PC-3 (cell line): ENCODE measurements around the gene CHAF1B. TPM values are rescaled to one million over a fixed set of nuclear protein-coding genes. Genes with fewer than 3 reads are reported as not detected.

ENCODE experiments used
- ATAC-seq: fragments of 200-7000 bp; cut with Tn5 transposase; 2 replicates; pipeline ENCODE4 v1.9.1; 2020; ENCODE audit warnings: mild to moderate bottlenecking, moderate library complexity
- BruUV-seq: library from RNA; stranded (reverse); fragments of 400-500 nt; replicated peaks from 2 replicates; lab custom pipeline; 2021; lab: Mats Ljungman, UMichigan
- CTCF ChIA-PET: fragments of 300-600 bp; sonication (Branson Sonifier 250); formaldehyde crosslinking; loops from one replicate; lab custom pipeline; 2022; ENCODE audit warnings: antibody characterized with exemption; lab: Charles Lee
- POLR2A ChIA-PET: fragments of 300-600 bp; sonication (Branson Sonifier 250); formaldehyde crosslinking; loops from one replicate; lab custom pipeline; 2022; ENCODE audit warnings: antibody characterized with exemption; ENCODE audit not compliant: unreplicated experiment; lab: Charles Lee
- DNase-seq: peaks from one replicate; pipeline ENCODE4 v3.0.0-alpha.2; 2015
- H2AFZ ChIP-seq: fragments of 300-600 bp; sonication (generic); 2 replicates; pipeline ENCODE4 v1.6.0; 2016; ENCODE audit warnings: antibody characterized with exemption, low read length
- H3F3A ChIP-seq: fragments of 300-600 bp; sonication (generic); one replicate; pipeline ENCODE4 v1.6.0; 2017; ENCODE audit warnings: antibody characterized with exemption, low read length, control low read depth, mild to moderate bottlenecking; ENCODE audit not compliant: unreplicated experiment
- H3K27ac ChIP-seq: fragments of 300-600 bp; sonication (generic); 2 replicates; pipeline ENCODE4 v1.5.1; 2016; ENCODE audit warnings: mild to moderate bottlenecking, low read length
- H3K27me3 ChIP-seq: fragments of 300-600 bp; sonication (generic); 2 replicates; pipeline ENCODE4 v1.6.1; 2016; ENCODE audit warnings: low read length, mixed read lengths
- H3K36me3 ChIP-seq: fragments of 300-600 bp; sonication (generic); 2 replicates; pipeline ENCODE4 v1.6.1; 2016; ENCODE audit warnings: low read depth, mixed run types, low read length, mixed read lengths
- H3K4me1 ChIP-seq: fragments of 300-600 bp; sonication (generic); 2 replicates; pipeline ENCODE4 v1.5.1; 2016; ENCODE audit warnings: low read length; ENCODE audit not compliant: insufficient read depth
- H3K4me2 ChIP-seq: fragments of 300-600 bp; sonication (generic); 2 replicates; pipeline ENCODE4 v1.6.0; 2016; ENCODE audit warnings: low read length
- H3K4me3 ChIP-seq: fragments of 300-600 bp; sonication (generic); 2 replicates; pipeline ENCODE4 v1.5.1; 2016; ENCODE audit warnings: mild to moderate bottlenecking, low read length, mixed read lengths
- H3K79me2 ChIP-seq: fragments of 300-600 bp; sonication (generic); 2 replicates; pipeline ENCODE4 v1.6.1; 2017; ENCODE audit warnings: low read length, mixed read lengths
- H3K9ac ChIP-seq: fragments of 300-600 bp; sonication (generic); 2 replicates; pipeline ENCODE4 v1.6.0; 2016; ENCODE audit warnings: mild to moderate bottlenecking, low read length
- H3K9me2 ChIP-seq: fragments of 300-600 bp; sonication (generic); replicated peaks from 2 replicates; pipeline ENCODE4 v1.6.1; 2016; ENCODE audit warnings: mixed run types, low read length, mixed read lengths
- H3K9me3 ChIP-seq: fragments of 300-600 bp; sonication (generic); 2 replicates; pipeline ENCODE4 v1.6.1; 2016; ENCODE audit warnings: low read length, mixed read lengths
- H4K20me1 ChIP-seq: fragments of 300-600 bp; sonication (generic); 2 replicates; pipeline ENCODE4 v1.6.1; 2016; ENCODE audit warnings: low read length, mixed read lengths
- EZH2 ChIP-seq: fragments of 300-600 bp; sonication (generic); IDR thresholded peaks from one replicate; pipeline ENCODE4 v1.6.1; 2017; ENCODE audit warnings: antibody characterized with exemption, mild to moderate bottlenecking, low read length; ENCODE audit not compliant: unreplicated experiment
- EZH2phosphoT487 ChIP-seq: fragments of 300-600 bp; sonication (generic); IDR thresholded peaks from 2 replicates; pipeline ENCODE4 v1.6.1; 2018; ENCODE audit warnings: mild to moderate bottlenecking, antibody characterized with exemption, low read length, borderline replicate concordance
- intact Hi-C: fragments of 100-400 bp; cut with micrococcal nuclease; formaldehyde crosslinking; loops from 2 replicates; pipeline ENCODE4 v1.9.0; 2023
- total RNA-seq: library from RNA; depleted of rRNA; stranded (reverse); fragments of >200 nt; gene quantifications from 2 replicates; pipeline ENCODE4 v1.2.3, GENCODE V29; 2014
- TF ChIP-seq, protein P1 (sequence below): fragments of 300-600 bp; sonication (generic); conservative IDR thresholded peaks from 2 replicates; pipeline ENCODE4 v1.5.1; 2017; ENCODE audit warnings: antibody characterized with exemption, low read depth, mild to moderate bottlenecking, low read length

Gene CHAF1B
- total RNA-seq, 1 experiment from 2014 or later: 19.0 TPM

DNA sequence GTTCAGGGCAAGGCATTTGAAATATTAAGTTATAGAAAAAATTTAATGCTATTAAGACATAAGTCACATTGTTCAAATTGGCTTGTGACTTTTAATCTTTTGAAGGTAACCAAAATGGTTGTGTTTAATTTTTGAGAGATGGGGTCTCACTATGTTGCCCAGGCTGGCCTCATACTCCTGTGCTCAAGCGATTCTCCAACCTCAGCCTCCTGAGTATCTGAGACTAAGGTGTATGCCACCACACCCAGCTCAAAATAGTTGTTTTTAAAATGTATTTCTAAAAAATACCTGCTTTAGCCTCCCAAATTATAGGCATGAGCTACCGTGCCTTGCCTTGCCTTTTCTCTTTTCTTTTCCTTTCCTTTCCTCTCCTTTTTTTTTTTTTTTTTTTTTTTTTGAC lies 26.0 kb upstream of the CHAF1B start:
- ChIA-PET POLR2A (no interaction called here), CTCF (no interaction called here)
- Histone ChIP-seq H3K27ac (no peak overlapping the region), H3K9me3 (no peaks in the 10 kb centered on the region), H3K36me3 (peaks cover 56% of the 10 kb centered on the region), H3K4me1 (no peaks in the 10 kb centered on the region), H3K9ac (no peak overlapping the region), H3K79me2 (no peaks in the 10 kb centered on the region), H4K20me1 (no peaks in the 10 kb centered on the region), H3K9me2 (no peaks in the 10 kb centered on the region), H2AFZ (no peak overlapping the region), H3F3A (no peaks in the 10 kb centered on the region), H3K4me2 (no peak overlapping the region), H3K4me3 (no peak overlapping the region), H3K27me3 (no peaks in the 10 kb centered on the region)
- DNase-seq: no peak
- no TSS peak for BruUV-seq
- no peak for ATAC-seq
- TF ChIP-seq EZH2 (no peak), EZH2phosphoT487 (no peak)
- TF ChIP-seq, protein P1, sequence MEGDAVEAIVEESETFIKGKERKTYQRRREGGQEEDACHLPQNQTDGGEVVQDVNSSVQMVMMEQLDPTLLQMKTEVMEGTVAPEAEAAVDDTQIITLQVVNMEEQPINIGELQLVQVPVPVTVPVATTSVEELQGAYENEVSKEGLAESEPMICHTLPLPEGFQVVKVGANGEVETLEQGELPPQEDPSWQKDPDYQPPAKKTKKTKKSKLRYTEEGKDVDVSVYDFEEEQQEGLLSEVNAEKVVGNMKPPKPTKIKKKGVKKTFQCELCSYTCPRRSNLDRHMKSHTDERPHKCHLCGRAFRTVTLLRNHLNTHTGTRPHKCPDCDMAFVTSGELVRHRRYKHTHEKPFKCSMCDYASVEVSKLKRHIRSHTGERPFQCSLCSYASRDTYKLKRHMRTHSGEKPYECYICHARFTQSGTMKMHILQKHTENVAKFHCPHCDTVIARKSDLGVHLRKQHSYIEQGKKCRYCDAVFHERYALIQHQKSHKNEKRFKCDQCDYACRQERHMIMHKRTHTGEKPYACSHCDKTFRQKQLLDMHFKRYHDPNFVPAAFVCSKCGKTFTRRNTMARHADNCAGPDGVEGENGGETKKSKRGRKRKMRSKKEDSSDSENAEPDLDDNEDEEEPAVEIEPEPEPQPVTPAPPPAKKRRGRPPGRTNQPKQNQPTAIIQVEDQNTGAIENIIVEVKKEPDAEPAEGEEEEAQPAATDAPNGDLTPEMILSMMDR: no peak
- intact Hi-C loops: no loop called here

DNA sequence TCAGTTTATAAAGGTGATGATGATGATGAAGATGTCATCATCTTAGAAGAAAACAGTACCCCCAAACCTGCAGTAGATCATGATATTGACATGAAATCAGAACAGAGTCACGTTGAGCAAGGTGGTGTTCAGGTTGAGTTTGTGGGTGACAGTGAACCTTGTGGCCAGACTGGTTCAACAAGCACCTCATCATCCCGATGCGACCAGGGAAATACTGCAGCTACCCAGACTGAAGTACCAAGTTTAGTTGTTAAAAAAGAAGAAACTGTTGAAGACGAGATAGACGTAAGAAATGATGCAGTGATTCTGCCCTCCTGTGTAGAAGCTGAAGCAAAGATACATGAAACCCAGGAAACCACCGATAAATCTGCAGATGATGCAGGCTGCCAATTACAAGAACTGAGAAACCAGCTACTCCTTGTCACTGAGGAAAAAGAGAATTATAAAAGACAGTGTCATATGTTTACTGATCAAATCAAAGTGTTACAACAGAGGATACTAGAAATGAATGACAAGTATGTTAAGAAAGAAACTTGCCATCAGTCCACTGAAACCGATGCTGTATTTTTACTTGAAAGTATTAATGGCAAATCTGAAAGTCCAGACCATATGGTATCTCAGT lies 16.0 kb upstream of the CHAF1B start:
- no peak overlapping the region for H3K27ac ChIP-seq
- peaks cover 77% of the 10 kb centered on the region for H3K36me3 ChIP-seq
- no peaks in the 10 kb centered on the region for H3K9me2 ChIP-seq
- no peaks in the 10 kb centered on the region for H3K9me3 ChIP-seq
- no peaks in the 10 kb centered on the region for H4K20me1 ChIP-seq
- ChIA-PET CTCF (no interaction called here), POLR2A (interaction anchor here (0.7 kb wide), 1 partner anchor 886 kb away, joined by 3 read pairs; no protein-coding TSS in a partner anchor)
- TSS peak; percentile 33 for BruUV-seq
- intact Hi-C loops: no loop called here
- no peaks in the 10 kb centered on the region for H3K27me3 ChIP-seq
- no peak for ATAC-seq
- no peaks in the 10 kb centered on the region for H3F3A ChIP-seq
- no peak overlapping the region for H3K4me2 ChIP-seq
- no peak overlapping the region for H2AFZ ChIP-seq
- no peak overlapping the region for H3K9ac ChIP-seq
- H3K4me1 ChIP-seq: no peaks in the 10 kb centered on the region
- DNase-seq: no peak
- no peaks in the 10 kb centered on the region for H3K79me2 ChIP-seq
- TF ChIP-seq, protein P1: no peak
- TF ChIP-seq EZH2phosphoT487: no peak
- TF ChIP-seq EZH2: no peak
- H3K4me3 ChIP-seq: no peak overlapping the region

DNA sequence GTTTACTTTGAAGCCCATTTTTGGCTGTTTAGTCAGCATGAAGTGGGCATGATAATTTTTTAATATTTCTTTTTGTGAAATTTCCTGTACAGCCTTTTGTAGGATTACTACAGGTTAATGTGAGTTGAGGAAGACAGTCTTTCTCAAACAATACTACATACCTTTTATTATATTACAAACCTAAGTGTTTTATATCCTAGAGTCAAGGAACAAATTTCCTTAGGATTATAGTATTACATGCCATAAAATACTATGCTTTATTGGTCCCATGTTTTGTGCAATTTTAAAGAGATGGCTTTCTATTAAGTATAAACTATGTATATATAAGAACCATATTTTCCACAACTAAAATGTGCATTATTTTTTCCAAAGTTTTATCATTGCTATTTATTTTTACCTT lies 9.2 kb upstream of the CHAF1B start:
- no peak for ATAC-seq
- Histone ChIP-seq H3K4me3 (no peak overlapping the region), H3F3A (no peaks in the 10 kb centered on the region), H3K4me2 (no peak overlapping the region), H3K9ac (no peak overlapping the region), H3K27me3 (no peaks in the 10 kb centered on the region), H3K4me1 (no peaks in the 10 kb centered on the region), H3K36me3 (peaks cover 47% of the 10 kb centered on the region), H3K9me2 (no peaks in the 10 kb centered on the region), H3K9me3 (no peaks in the 10 kb centered on the region), H4K20me1 (no peaks in the 10 kb centered on the region), H3K27ac (no peak overlapping the region), H2AFZ (no peak overlapping the region), H3K79me2 (no peaks in the 10 kb centered on the region)
- no peak for DNase-seq
- CTCF ChIA-PET: no interaction called here
- TF ChIP-seq, protein P1: no peak
- TF ChIP-seq EZH2phosphoT487 (no peak), EZH2 (no peak)
- BruUV-seq: no TSS peak
- intact Hi-C loops: no loop called here
- POLR2A ChIA-PET: no interaction called here
